ENCODE measurements around the gene WLS. TPM values are rescaled to one million over a fixed set of nuclear protein-coding genes. Genes with fewer than 3 reads are reported as not detected.

WLS gene
- total RNA-seq, result 29.9 TPM

DNA sequence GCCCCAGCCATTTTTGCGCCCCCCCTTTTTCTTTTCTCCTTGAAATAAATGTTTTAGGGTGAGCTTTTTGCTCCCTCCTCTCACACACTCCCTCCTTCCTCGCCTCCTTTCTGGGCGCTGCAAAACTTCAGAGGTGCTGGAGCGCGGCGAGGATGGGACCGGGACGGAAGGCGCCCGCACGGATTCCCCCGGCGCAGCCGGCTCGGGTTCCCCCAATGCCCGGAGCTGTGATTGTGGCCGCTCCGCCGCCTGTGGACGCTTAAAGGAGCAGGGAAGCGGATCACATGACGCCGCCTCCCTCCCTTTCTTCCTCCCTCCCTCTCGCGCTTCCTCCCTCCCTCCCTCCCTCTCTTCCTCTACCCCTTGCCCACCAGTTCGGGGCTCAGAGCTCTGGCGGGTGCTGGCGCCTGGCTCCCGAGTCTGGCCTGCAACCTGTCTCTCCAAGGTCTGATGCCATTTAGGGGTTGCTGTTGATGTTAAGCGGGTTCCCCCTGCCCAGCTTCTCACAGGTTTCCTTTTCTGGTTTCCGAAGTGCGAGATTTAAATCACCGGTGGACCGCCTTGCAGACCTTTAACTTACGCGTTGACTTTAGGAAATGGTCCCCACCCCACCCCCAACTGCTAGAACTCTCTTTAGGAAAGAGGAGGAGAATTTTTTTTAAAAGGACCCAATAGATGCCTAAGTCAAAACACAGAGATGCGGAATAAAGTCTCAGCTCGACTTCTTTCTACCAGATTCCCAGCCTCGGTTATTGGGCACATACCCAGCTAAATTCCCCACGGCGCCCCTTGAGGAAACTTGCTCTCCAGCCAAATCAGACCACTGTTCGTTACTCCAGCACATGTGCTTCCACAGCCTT, at the start of gene WLS:
Gene WLS, minus strand, starts transcription at position 235 of the 860 bp plus-strand sequence. Its CDS starts 224 bp downstream, at position 11.
- TF ChIP-seq, protein P1, sequence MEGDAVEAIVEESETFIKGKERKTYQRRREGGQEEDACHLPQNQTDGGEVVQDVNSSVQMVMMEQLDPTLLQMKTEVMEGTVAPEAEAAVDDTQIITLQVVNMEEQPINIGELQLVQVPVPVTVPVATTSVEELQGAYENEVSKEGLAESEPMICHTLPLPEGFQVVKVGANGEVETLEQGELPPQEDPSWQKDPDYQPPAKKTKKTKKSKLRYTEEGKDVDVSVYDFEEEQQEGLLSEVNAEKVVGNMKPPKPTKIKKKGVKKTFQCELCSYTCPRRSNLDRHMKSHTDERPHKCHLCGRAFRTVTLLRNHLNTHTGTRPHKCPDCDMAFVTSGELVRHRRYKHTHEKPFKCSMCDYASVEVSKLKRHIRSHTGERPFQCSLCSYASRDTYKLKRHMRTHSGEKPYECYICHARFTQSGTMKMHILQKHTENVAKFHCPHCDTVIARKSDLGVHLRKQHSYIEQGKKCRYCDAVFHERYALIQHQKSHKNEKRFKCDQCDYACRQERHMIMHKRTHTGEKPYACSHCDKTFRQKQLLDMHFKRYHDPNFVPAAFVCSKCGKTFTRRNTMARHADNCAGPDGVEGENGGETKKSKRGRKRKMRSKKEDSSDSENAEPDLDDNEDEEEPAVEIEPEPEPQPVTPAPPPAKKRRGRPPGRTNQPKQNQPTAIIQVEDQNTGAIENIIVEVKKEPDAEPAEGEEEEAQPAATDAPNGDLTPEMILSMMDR (IDR thresholded peaks at IDR 0.05), result no peak
- H3K4me3 ChIP-seq, result peak within 1 kb of the TSS; percentile 73 to 80
- H3K9me3 ChIP-seq, result no peaks in the 10 kb centered on the region
- no peaks in the 10 kb centered on the region for H3K36me3 ChIP-seq
- intact Hi-C loops (cut with DNase I), result loop anchor here (2.0 to 10.0 kb wide), 4 partner anchors 88 to 1972 kb away; partner anchors contain the start of genes GADD45A and LRRC40
- H3K27ac ChIP-seq, result peak within 1 kb of the TSS; percentile 78 to 89
- peak; percentile 10 to 89 for DNase-seq (ENCODE audit: low spot score in 2 of 2)
- peaks cover 0 to 13% of the 10 kb centered on the region in 2 donors for H3K4me1 ChIP-seq
- H3K27me3 ChIP-seq, result no peaks in the 10 kb centered on the region

GRCh38 chr1:68280286-68280685, 48.0 kb upstream of the WLS start:
- intact Hi-C loops (cut with DNase I), result no loop called here
- Histone ChIP-seq H3K27ac (no peak overlapping the region), H3K27me3 (no peaks in the 10 kb centered on the region), H3K4me3 (no peak overlapping the region), H3K9me3 (no peaks in the 10 kb centered on the region), H3K4me1 (no peaks in the 10 kb centered on the region), H3K36me3 (no peaks in the 10 kb centered on the region)
- TF ChIP-seq, protein P1 (IDR thresholded peaks at IDR 0.05), result no peak
- DNase-seq (ENCODE audit: low spot score in 2 of 2), result no peak

GRCh38 chr1:68279846-68280245, 47.5 kb upstream of the WLS start:
- H3K36me3 ChIP-seq, result no peaks in the 10 kb centered on the region
- intact Hi-C loops (cut with DNase I), result no loop called here
- TF ChIP-seq, protein P1 (IDR thresholded peaks at IDR 0.05), result no peak
- H3K9me3 ChIP-seq, result no peaks in the 10 kb centered on the region
- no peak overlapping the region for H3K27ac ChIP-seq
- H3K27me3 ChIP-seq, result no peaks in the 10 kb centered on the region
- no peaks in the 10 kb centered on the region for H3K4me1 ChIP-seq
- DNase-seq (ENCODE audit: low spot score in 2 of 2), result no peak
- no peak overlapping the region for H3K4me3 ChIP-seq

GRCh38 chr1:68278221-68278620, 45.9 kb upstream of the WLS start:
- TF ChIP-seq, protein P1 (IDR thresholded peaks at IDR 0.05), result no peak
- Histone ChIP-seq H3K4me3 (no peak overlapping the region), H3K4me1 (no peaks in the 10 kb centered on the region), H3K27ac (no peak overlapping the region), H3K9me3 (no peaks in the 10 kb centered on the region), H3K36me3 (no peaks in the 10 kb centered on the region), H3K27me3 (no peaks in the 10 kb centered on the region)
- intact Hi-C loops (cut with DNase I), result no loop called here
- DNase-seq (ENCODE audit: low spot score in 2 of 2), result no peak

GRCh38 chr1:68276448-68276847, 44.1 kb upstream of the WLS start:
- Histone ChIP-seq H3K9me3 (no peaks in the 10 kb centered on the region), H3K4me1 (no peaks in the 10 kb centered on the region), H3K27ac (no peak overlapping the region), H3K27me3 (no peaks in the 10 kb centered on the region), H3K36me3 (no peaks in the 10 kb centered on the region), H3K4me3 (no peak overlapping the region)
- no peak for DNase-seq (ENCODE audit: low spot score in 2 of 2)
- intact Hi-C loops (cut with DNase I), result no loop called here
- TF ChIP-seq, protein P1 (IDR thresholded peaks at IDR 0.05), result no peak
